RCC 7860 (cell line): ENCODE results near the gene RPS6KA4.
A peak's percentile ranks its signal among the peaks of the same experiment; 100 is the strongest.

Experiments used
- DNase-seq: peaks from one replicate; pipeline ENCODE4 v3.0.0-alpha.2; 2015; ENCODE audit warnings: low spot score
- FAIRE-seq: peaks from 2 replicates; lab custom pipeline; 2012; peaks lifted over from hg19 to GRCh38; lab: Jason Lieb, UNC

RPS6KA4 gene

DNA sequence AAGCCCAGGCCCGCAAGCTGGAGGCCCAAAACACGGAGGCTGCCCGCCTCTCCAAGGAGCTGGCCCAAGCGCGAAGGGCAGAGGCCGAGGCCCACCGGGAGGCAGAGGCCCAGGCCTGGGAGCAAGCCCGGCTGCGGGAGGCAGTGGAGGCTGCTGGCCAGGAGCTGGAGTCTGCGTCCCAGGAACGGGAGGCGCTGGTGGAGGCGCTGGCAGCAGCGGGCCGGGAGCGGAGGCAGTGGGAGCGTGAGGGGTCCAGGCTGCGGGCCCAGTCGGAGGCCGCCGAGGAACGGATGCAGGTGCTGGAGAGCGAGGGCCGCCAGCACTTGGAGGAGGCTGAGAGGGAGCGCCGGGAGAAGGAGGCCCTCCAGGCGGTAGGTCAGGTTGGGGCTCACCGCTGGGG is 14.2 kb upstream of the RPS6KA4 start:
- FAIRE-seq = no peak
- DNase-seq = no peak

DNA sequence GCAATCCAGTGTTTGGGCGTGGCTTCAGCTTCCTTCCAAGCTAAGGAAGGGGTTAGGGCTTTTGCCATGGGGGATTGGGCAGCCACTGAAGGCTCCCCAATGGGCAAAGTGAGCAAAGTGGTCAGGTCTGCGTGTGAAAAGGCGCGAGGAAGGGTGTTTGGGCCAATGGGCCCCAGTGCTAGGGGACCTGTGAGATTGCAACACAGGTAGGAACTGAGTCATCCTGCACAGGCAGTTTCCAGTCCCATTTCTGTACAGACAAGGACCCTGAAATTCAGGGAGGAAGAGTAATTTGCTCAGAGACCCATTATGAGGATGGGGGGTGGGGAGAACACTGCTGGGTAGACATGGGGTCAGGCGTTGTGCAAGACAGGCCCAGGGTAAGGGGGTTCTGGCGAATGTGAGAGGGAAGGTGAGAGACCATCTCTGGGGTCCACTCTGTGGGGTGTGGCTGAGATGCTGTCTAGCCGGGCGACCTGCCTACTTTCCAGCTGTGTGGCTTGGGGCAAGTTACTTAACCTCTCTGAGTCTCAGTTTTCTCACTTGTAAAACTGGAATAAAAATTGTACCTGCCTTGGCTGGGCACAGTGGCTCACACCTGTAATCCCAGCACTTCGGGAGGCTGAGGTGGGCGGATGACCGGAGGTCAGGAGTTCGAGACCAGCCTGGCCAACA is 11.6 kb upstream of the RPS6KA4 start:
- FAIRE-seq (no peak), DNase-seq (no peak)

DNA sequence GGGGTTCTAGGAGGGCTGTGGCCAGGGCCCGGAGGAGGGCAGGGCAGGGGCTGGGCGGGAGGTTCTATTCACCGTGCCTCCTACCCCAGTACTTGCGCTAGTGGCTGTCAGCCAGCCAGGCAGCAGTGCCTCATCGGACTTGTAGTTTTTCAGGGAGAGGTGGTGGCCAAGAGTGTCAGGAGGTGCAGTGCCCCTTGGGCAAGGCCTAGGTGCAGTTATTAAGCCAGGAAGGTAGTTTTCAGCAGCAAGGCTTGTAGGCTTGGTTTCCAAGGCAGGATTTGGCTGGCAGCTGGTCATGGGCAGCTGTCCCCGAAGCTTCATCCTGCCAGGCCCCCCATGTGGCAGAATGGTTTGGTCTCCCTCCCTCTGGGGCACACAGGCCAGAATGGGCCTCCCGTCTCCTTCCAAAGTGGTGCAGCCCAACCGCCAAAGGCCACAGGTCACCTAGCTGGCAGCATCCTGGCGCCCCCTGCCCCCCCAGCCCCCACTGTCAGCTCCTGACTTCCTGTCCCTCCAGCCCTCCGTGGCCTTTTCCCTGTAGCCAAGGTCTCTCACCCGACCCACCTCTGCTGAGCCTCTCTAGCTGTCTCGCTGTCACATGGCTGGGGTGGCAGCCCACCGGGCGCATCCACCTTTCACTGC is 10.5 kb upstream of the RPS6KA4 start:
- DNase-seq (no peak), FAIRE-seq (no peak)

DNA sequence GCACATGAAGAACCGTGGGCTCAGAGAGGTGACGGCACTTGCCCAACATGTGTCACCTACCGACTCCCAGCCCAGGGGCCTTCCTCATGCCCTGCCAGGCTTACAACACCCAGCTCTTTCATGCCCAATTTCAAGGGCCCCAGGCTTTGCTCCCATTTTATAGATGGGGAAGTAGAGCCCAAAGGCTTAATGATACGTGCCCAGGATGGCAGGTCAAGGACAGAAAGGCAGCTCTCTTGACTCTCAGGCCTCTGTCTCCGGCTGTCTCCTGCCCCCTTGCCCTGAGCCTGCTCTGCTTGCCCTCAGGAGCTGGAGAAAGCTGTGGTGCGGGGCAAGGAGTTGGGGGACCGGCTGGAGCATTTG is 10.0 kb upstream of the RPS6KA4 start:
- FAIRE-seq = no peak
- DNase-seq = no peak

DNA sequence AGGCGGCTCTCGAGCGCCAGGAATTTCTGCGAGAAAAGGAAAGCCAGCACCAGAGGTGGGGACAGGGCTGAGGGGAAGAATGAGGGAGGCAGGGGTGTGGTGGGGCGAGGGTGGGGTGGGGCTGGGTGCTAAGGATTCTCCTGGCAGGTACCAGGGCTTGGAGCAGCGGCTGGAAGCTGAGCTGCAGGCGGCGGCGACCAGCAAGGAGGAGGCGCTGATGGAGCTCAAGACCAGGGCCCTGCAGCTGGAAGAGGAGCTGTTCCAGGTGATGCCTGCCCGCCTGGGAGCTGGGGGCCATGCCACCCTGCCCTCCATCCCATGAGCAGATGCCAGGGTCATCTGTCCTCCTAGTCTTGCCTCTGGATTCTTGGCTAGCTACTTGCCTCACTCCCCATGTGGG is 9.6 kb upstream of the RPS6KA4 start:
- no peak for FAIRE-seq
- DNase-seq = no peak

DNA sequence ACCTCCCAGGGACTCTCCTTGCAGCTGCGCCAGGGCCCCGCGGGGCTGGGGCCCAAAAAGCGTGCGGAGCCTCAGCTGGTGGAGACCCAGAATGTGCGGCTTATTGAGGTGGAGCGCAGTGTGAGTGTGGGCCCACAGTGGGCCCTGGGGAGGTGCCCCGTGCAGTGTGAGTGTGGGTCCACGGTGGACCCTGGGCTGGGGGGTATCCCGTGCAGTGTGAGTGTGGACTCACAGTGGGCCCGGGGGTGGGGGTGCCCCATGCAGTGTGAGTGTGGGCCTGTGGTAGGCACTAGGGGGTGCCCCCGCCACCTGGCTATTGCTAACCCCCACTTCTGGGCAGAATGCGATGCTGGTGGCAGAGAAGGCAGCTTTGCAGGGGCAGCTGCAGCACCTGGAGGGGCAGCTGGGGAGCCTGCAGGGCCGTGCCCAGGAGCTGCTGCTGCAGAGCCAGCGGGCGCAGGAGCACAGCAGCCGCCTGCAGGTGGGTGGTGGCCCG is 7.8 kb upstream of the RPS6KA4 start:
- DNase-seq (no peak), FAIRE-seq (no peak)

DNA sequence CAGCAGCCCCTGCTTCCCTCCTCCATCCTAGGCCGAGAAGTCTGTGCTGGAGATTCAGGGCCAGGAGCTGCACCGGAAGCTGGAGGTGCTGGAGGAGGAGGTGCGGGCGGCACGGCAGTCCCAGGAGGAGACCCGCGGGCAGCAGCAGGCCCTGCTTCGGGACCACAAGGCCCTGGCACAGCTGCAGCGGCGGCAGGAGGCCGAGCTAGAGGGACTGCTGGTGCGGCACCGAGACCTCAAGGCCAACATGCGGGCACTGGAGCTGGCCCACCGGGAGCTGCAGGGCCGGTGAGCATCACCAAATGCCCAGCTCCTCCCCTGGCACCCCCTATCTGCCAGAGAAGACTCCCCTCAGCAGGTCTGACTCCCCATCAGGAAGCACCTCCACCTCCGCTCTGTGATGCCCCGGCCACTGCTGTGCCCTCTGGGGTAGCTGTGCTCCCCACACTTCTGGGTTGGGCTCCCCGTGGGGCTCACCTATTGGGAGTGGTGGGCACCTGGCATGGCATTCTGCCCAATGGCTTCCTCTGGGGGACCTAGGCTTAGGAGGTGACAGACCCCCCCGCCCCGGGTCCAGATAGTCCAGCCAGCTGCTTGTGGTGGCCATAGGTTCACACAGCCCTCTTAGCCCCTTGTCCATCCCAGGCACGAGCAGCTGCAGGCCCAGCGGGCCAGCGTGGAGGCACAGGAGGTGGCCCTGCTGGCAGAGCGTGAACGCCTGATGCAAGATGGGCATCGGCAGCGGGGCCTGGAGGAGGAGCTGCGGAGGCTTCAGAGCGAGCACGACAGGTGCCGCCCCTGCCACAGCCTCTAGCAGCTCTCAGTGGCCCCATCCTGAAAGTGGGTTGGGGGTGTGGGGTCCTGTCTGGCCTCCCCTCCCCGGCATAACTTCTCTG is 6.6 kb upstream of the RPS6KA4 start:
- FAIRE-seq = no peak
- no peak for DNase-seq

DNA sequence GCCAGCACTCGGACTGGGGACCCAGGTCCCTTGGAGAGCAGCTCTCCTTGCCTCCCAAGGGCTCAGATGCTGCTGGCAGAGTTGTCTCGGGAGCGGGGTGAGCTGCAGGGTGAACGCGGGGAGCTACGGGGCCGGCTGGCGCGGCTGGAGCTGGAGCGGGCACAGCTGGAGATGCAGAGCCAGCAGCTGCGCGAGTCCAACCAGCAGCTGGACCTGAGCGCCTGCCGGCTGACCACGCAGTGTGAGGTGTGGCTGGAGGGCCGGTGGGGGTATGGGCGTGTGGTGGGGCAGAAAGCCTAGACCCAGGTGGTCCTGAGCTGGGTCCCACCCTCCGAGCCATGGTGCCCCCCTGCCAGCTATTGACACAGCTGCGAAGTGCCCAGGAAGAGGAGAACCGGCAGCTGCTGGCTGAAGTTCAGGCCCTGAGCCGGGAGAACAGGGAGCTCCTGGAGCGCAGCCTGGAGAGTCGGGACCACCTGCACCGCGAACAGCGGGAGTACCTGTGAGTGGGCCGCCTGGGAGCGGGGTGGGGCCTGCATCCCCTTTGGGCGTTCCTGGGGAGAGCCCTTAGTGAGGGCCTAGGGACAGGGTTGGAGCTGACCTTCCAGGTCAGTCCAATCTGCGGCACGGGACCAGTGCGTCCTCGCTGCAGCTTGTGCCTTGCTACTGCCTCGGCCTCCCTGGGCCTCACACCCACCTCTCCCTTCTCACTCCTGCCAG is 5.8 kb upstream of the RPS6KA4 start:
- FAIRE-seq (no peak), DNase-seq (no peak)

DNA sequence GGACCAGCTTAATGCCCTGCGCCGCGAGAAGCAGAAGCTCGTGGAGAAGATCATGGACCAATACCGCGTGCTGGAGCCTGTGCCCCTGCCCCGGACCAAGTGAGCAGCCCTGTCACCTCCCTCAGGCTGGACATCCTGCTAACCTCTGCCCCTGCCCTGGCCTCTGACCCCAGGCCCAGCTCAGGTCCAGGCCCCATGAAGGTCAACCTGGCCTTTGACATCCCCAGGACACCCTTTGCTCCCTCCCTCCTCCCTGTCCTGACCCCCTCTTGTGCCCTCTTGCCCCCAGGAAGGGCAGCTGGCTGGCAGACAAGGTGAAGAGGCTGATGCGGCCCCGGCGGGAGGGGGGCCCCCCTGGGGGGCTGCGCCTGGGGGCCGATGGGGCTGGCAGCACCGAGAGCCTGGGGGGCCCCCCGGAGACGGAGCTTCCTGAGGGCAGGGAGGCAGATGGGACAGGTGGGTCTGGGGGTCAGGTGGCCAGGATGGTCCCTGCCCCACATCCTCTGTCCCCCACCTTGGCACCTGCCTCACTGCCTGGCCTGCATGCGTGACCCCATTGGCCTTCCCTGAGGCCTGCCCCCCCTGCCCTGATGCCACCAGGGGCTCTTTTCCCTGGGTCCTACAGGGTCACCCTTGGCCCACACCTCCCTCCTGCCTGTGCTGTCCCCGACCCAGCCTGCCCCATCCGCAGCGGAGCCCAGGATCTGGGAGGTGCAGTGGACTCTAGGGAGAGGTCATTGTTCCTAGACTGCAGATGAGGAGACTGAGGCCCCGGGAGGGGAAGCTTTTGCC is 5.1 kb upstream of the RPS6KA4 start:
- DNase-seq (no peak), FAIRE-seq (no peak)

DNA sequence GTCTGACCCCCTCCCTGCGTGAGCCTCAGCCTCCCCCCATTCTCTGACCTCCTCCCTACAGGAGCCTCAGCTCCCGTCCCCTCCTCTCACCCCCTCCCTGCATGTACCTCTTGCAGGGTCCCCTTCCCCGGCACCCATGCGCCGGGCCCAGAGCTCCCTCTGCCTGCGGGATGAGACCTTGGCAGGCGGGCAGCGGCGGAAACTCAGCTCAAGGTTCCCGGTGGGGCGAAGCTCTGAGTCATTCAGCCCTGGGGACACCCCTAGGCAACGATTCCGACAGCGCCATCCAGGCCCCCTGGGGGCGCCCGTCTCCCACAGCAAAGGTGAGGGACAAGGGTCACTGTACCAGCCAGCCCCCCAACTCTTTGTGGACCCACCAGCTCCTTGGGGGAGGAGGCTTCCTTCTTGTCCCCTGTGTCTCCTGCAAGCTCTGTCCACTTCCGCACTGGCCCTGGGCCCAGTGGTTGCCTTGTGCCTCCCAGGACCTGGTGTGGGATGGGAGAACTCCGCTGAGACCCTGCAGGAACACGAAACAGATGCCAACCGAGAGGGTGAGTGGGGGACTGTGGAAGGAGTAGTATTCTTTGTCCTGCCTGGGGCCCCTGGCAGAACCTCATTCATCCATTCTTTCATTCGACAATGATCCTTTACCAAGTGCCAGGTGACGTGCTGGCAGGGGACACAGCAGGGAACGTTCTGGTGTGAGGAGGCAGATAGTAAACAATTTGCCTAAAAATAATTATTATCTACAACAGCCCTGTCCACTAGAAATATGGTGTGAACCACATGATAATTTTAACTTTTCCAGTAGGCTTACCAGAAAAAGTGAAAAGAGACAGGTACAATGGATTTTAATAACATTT is 3.7 kb upstream of the RPS6KA4 start:
- FAIRE-seq = no peak
- peak; percentile 65 for DNase-seq

DNA sequence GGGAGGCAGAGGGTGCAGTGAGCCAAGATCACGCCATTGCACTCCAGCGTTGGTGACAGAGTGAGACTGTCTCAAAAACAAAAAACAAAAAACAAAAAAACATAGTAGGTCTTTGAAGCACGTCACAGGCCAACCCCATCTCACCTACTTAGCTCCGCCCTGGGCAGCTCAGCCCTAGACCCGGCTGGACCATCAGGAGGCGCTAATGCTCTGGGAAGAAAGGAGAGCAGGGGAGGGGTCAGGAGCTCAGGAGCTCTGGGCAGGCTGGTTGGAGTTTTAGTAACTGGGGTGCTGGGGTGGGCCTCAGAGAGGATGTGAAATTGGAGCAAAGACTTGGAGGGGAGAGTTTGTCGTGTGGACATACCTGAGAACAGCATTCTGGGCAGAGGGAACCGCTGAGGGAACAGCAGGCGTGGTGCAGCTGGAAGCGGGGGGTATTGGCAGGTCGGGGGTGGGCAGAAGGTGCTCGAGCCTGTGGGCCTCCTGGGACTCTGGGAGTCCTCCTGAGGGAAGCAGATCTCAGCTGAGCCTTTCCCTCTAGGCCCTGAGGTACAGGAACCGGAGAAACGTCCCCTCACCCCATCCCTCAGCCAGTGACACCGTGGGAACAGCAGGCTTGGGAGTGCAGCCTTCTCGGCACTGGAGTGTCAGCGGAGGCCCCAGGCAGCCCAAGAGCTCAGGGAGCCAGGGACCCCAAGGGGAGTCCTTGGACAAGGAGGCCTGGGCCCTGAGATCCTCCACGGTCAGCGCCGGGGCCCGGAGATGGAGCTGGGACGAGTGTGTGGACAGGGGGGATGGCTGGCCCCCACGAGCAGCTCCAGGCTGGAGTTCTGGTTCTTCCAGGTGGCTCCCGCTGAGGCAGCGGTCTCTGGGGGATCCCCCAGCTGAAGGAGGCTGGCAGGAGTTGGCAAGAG is 2.2 kb upstream of the RPS6KA4 start:
- FAIRE-seq (no peak), DNase-seq (no peak)

DNA sequence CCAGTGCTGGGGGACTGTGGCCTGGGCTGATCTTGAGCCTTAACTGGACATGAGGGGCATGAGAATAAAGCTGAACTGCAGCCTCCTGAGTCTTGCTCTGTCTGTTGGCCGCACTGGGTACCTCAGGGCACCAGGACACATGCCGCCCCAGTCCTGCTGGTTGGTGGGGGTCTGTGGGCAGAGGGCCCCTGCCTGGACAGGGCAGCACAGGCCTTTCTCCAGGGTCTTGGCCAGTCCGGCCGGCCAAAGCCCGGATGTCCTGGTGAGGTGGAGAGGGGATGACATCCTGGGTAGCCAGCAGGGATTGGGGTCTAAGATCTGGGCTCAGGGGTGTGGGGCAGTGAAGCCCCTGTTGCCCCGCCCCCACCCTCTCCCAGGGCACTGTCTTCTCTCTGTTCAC is 1.5 kb upstream of the RPS6KA4 start:
- FAIRE-seq (no peak), DNase-seq (no peak)

DNA sequence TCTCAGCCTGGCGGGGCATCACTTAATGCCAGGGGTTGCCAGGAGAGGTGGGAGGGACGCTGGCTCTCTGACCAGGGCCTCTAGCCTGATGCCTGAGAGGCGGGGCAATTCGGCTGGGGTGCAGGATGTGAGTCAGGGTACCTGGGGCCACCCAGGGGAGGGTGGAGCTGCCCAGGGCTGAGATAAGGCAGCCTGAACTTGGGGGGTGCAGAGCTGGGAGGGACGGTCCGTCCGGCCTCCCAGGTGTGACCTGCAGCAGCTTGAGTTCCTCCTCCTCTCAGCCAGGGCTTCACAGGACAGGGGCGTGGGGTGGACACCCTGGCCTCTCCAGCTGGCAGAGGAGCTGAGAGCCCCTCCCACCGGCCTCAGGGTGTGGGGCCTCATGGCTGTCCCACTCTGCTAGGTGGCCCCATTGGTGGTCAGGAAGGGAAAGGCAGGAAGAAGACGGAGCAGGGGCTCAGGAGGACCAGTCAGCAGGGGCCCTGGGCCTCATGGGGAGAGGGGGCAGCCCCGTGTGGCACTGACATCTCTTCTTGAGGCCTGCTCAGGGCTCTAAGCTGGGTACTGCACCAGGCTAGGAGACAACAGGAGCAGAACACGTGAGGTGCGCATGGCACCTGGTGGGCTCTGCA is 942 bp upstream of the RPS6KA4 start:
- DNase-seq = peak; percentile 17
- FAIRE-seq = no peak

DNA sequence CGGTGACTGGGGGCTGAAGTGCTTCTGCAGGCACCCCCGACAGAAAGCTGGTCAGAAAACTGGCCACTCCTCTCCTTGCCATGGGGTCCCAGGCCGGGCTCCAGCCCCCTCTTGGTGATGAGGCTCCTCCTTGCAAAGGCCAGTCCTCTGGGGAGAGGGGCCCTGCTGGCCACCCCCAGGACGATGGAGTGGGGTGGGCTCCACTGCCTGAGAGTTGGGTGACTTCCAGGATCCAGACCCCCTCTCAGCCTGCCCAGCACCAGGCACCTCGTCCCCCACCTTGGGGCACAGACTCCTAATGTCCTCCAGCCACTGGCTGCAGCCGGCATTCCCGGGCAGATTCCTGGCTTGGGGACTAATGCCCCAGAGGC is 441 bp upstream of the RPS6KA4 start:
- DNase-seq (no peak), FAIRE-seq (no peak)

DNA sequence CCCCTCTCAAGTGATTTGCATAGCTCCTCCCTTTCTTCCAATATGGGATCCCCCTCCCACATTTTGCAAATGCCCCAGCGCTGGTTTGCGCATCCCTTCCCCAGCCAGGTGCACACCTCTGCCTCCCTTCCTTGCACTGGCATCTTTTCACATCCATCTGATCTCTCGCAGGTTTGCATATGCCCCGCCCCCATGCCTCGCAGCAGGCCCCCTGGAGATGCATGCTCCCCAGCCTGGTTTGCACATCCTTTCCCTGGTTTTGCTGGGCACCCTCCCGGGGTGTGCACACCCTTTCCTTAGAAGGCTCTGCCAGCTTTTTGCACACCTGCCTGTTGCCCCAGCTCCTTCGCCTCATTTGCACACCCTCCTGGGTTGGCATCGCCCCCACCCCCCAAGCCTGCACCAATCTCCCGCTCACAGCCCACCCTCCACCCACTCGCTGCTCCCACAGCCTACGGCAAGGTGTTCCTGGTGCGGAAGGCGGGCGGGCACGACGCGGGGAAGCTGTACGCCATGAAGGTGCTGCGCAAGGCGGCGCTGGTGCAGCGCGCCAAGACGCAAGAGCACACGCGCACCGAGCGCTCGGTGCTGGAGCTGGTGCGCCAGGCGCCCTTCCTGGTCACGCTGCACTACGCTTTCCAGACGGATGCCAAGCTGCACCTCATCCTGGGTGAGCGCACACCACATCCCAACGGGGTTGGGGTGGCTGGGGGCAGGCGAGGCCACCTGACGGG is 917 bp downstream of the RPS6KA4 start:
- DNase-seq (no peak), FAIRE-seq (no peak)

DNA sequence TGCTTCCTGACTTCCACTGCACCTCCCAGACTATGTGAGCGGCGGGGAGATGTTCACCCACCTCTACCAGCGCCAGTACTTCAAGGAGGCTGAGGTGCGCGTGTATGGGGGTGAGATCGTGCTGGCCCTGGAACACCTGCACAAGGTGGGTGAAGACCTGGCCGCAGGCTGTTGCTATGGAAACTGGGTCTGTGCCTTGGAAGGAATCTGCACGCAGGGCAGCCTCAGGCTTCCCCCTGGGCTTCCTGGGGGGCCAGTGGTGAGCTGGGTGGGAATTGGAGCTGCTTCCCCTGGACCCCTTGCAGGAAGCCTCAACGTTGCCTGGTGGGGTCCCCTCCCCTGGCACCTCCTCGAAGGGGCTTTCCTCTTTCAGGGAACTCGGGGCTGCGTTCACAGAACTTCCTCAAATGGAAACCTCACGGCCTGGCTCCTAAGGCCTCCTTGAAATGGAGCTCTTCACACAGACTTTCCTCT is 1.5 kb downstream of the RPS6KA4 start:
- no peak for FAIRE-seq
- no peak for DNase-seq

DNA sequence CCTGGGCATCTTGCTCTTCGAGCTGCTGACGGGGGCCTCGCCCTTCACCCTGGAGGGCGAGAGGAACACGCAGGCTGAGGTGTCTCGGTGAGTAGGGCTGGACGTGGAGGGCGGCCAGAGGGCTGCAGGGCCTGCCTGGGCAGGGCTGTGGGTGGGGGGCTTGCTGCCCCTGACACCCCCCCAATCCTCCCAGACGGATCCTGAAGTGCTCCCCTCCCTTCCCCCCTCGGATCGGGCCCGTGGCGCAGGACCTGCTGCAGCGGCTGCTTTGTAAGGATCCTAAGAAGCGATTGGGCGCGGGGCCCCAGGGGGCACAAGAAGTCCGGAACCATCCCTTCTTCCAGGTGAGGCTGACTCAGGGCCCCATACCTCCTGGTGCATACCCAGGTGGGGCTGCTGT is 2.7 kb downstream of the RPS6KA4 start:
- DNase-seq (no peak), FAIRE-seq (no peak)
